H9 (cell line): ENCODE data around the gene LSM2. TPM values are rescaled to one million over a fixed set of nuclear protein-coding genes. Genes with fewer than 3 reads are reported as not detected.

Experiments used
- DNase-seq: peaks from one replicate; pipeline ENCODE4 v3.0.0-alpha.2; 2017
- H2AFZ ChIP-seq: one replicate; pipeline ENCODE4 v1.6.1; 2013; ENCODE audit warnings: mild to moderate bottlenecking, low read length, control low read depth, moderate library complexity
- H2AK5ac ChIP-seq: 2 replicates; pipeline ENCODE4 v1.6.1; 2013; ENCODE audit warnings: low read length, control low read depth, mixed read lengths; ENCODE audit not compliant: insufficient read length
- H2BK120ac ChIP-seq: one replicate; pipeline ENCODE4 v1.6.1; 2013; ENCODE audit warnings: low read depth, mild to moderate bottlenecking, low read length, control low read depth, inconsistent platforms; ENCODE audit not compliant: poor library complexity, severe bottlenecking
- H2BK12ac ChIP-seq: 2 replicates; pipeline ENCODE4 v1.6.1; 2013; ENCODE audit warnings: low read length, control low read depth, mixed read lengths, low read depth; ENCODE audit not compliant: insufficient read length
- H2BK15ac ChIP-seq: 2 replicates; pipeline ENCODE4 v1.6.1; 2013; ENCODE audit warnings: low read depth, low read length, control low read depth
- H2BK20ac ChIP-seq: one replicate; pipeline ENCODE4 v1.6.1; 2013; ENCODE audit warnings: low read depth, mild to moderate bottlenecking, low read length, control low read depth, inconsistent platforms; ENCODE audit not compliant: poor library complexity, severe bottlenecking
- H2BK5ac ChIP-seq: 2 replicates; pipeline ENCODE4 v1.6.1; 2013; ENCODE audit warnings: low read length, control low read depth, mixed read lengths; ENCODE audit not compliant: insufficient read length
- H3K14ac ChIP-seq: 2 replicates; pipeline ENCODE4 v1.6.1; 2013; ENCODE audit warnings: low read length, control low read depth; ENCODE audit not compliant: insufficient read depth
- H3K18ac ChIP-seq: 2 replicates; pipeline ENCODE4 v1.6.1; 2013; ENCODE audit warnings: low read depth, mild to moderate bottlenecking, mixed read lengths, low read length, control low read depth; ENCODE audit not compliant: insufficient read length
- H3K23ac ChIP-seq: 2 replicates; pipeline ENCODE4 v1.6.1; 2013; ENCODE audit warnings: low read length, control low read depth, mixed read lengths, low read depth; ENCODE audit not compliant: insufficient read length
- H3K23me2 ChIP-seq: 2 replicates; pipeline ENCODE4 v1.6.1; 2013; ENCODE audit warnings: low read depth, mild to moderate bottlenecking, mixed read lengths, low read length, control low read depth; ENCODE audit not compliant: insufficient read length, poor library complexity, severe bottlenecking
- H3K27ac ChIP-seq: 2 replicates; pipeline ENCODE4 v1.5.1; 2013; ENCODE audit warnings: low read length, control low read depth, mixed read lengths, low read depth; ENCODE audit not compliant: insufficient read length
- H3K27me3 ChIP-seq: 2 replicates; pipeline ENCODE4 v1.6.1; 2013; ENCODE audit warnings: low read length, control low read depth, inconsistent platforms; ENCODE audit not compliant: insufficient read depth
- H3K4ac ChIP-seq: 2 replicates; pipeline ENCODE4 v1.6.1; 2013; ENCODE audit warnings: low read depth, mild to moderate bottlenecking, control low read depth, inconsistent platforms, low read length, moderate library complexity
- H3K4me1 ChIP-seq: 2 replicates; pipeline ENCODE4 v1.6.1; 2013; ENCODE audit warnings: low read length, control low read depth, inconsistent platforms; ENCODE audit not compliant: insufficient read depth
- H3K4me2 ChIP-seq: 2 replicates; pipeline ENCODE4 v1.6.1; 2013; ENCODE audit warnings: low read length, control low read depth, mixed read lengths; ENCODE audit not compliant: insufficient read length, insufficient read depth
- H3K56ac ChIP-seq: 2 replicates; pipeline ENCODE4 v1.6.1; 2013; ENCODE audit warnings: low read depth, mild to moderate bottlenecking, mixed read lengths, low read length, control low read depth; ENCODE audit not compliant: insufficient read length
- H3K79me1 ChIP-seq: 2 replicates; pipeline ENCODE4 v1.6.1; 2013; ENCODE audit warnings: low read depth, mild to moderate bottlenecking, moderate library complexity, low read length, control low read depth, inconsistent platforms; ENCODE audit not compliant: insufficient read depth, poor library complexity, severe bottlenecking
- H3K79me2 ChIP-seq: 2 replicates; pipeline ENCODE4 v1.6.1; 2013; ENCODE audit warnings: low read length, control low read depth, inconsistent platforms; ENCODE audit not compliant: insufficient read depth
- H3K9ac ChIP-seq: 2 replicates; pipeline ENCODE4 v1.6.1; 2013; ENCODE audit warnings: low read length, control low read depth, mixed read lengths; ENCODE audit not compliant: insufficient read length; ENCODE audit errors: extremely low read depth
- H3K9me3 ChIP-seq: one replicate; pipeline ENCODE4 v1.6.1; 2013; ENCODE audit warnings: low read depth, low read length, inconsistent platforms; ENCODE audit not compliant: control insufficient read depth
- H3T11ph ChIP-seq: one replicate; pipeline ENCODE4 v1.6.1; 2013; ENCODE audit warnings: mild to moderate bottlenecking, low read length, control low read depth, inconsistent platforms
- H4K20me1 ChIP-seq: one replicate; pipeline ENCODE4 v1.6.1; 2013; ENCODE audit not compliant: control insufficient read depth, insufficient read length, insufficient read depth
- H4K5ac ChIP-seq: 2 replicates; pipeline ENCODE4 v1.6.1; 2013; ENCODE audit warnings: low read depth, mild to moderate bottlenecking, mixed read lengths, low read length, control low read depth; ENCODE audit not compliant: insufficient read length
- H4K8ac ChIP-seq: replicated peaks from 2 replicates; pipeline ENCODE4 v1.6.1; 2013; ENCODE audit warnings: low read length, control low read depth, mixed read lengths, low read depth; ENCODE audit not compliant: insufficient read length
- H4K91ac ChIP-seq: 2 replicates; pipeline ENCODE4 v1.6.1; 2013; ENCODE audit warnings: low read depth, mild to moderate bottlenecking, moderate library complexity, mixed read lengths, low read length, control low read depth; ENCODE audit not compliant: insufficient read length
- H3K27ac Mint-ChIP-seq, 3 experiments: 2 replicates in 2 of 3; 3 replicates in 1 of 3; pipeline ENCODE4 v1.8.0; 2020 to 2021; ENCODE audit warnings: mixed read lengths in 3 of 3, mild to moderate bottlenecking in 1 of 3, moderate library complexity in 1 of 3
- H3K27me3 Mint-ChIP-seq: 2 replicates; pipeline ENCODE4 v1.8.0; 2021; ENCODE audit warnings: low read depth, mild to moderate bottlenecking, moderate library complexity, mixed read lengths
- H3K36me3 Mint-ChIP-seq, 3 experiments: 2 replicates in 2 of 3; 3 replicates in 1 of 3; pipeline ENCODE4 v1.8.0; 2020 to 2021; ENCODE audit warnings: low read depth in 3 of 3, mixed read lengths in 3 of 3; ENCODE audit not compliant: insufficient read depth in 1 of 3
- H3K4me1 Mint-ChIP-seq, 2 experiments: 2 replicates each; pipeline ENCODE4 v1.8.0; 2020; ENCODE audit warnings: mixed read lengths in 2 of 2
- H3K4me3 Mint-ChIP-seq, 2 experiments: 2 replicates in 1 of 2; 3 replicates in 1 of 2; pipeline ENCODE4 v1.8.0; 2020 to 2021; ENCODE audit warnings: mild to moderate bottlenecking in 2 of 2, mixed read lengths in 2 of 2, moderate library complexity in 1 of 2
- H3K9me3 Mint-ChIP-seq, 2 experiments: 2 replicates in 1 of 2; 3 replicates in 1 of 2; pipeline ENCODE4 v1.8.0; 2020; ENCODE audit warnings: mild to moderate bottlenecking in 2 of 2, mixed read lengths in 2 of 2, moderate library complexity in 1 of 2
- CTCF ChIP-seq: fragments of 200-600 bp; sonication (generic); conservative IDR thresholded peaks from 3 replicates; pipeline ENCODE4 v1.8.0; 2021; ENCODE audit warnings: antibody characterized with exemption, mild to moderate bottlenecking
- WGBS: extraction: QIAGEN DNeasy Blood & Tissue Kit; methylation state at CpG from one replicate; pipeline ENCODE4 v1.1.7; 2013; ENCODE audit warnings: missing lambda C conversion rate, low lambda C conversion rate, mixed read lengths; ENCODE audit not compliant: insufficient read length; ENCODE audit errors: extremely low coverage; 5-methylcytosine and 5-hydroxymethylcytosine counted together
- total RNA-seq: library from RNA; stranded (reverse); gene quantifications from 2 replicates; pipeline ENCODE4 v1.2.1, GENCODE V29; 2021

LSM2 gene
- total RNA-seq, 1 experiment from 2014 or later = 123 TPM

- Mint-ChIP-seq H3K4me3 (no peak overlapping the region), H3K27ac (no peak overlapping the region; a peak in 2 of 7 replicates), H3K4me1 (peaks cover 5 to 10% of the 10 kb centered on the region in 2 experiments; a peak in 3 of 4 replicates), H3K36me3 (peaks cover 32 to 56% (median 40%) of the 10 kb centered on the region in 3 experiments; a peak in 6 of 7 replicates), H3K27me3 (no peaks in the 10 kb centered on the region), H3K9me3 (no peaks in the 10 kb centered on the region)
- H2BK120ac ChIP-seq = no peak overlapping the region
- no peak overlapping the region for H3T11ph ChIP-seq
- H3K14ac ChIP-seq = no peak overlapping the region
- H3K27ac ChIP-seq = no peak overlapping the region
- no peak overlapping the region for H4K91ac ChIP-seq
- no peak overlapping the region for H3K9ac ChIP-seq
- no peak overlapping the region for H2AK5ac ChIP-seq
- no peaks in the 10 kb centered on the region for H3K4me1 ChIP-seq
- H4K8ac ChIP-seq = no peak overlapping the region
- DNase-seq = no peak
- no peak overlapping the region for H3K18ac ChIP-seq
- no peaks in the 10 kb centered on the region for H3K27me3 ChIP-seq
- no peaks in the 10 kb centered on the region for H3K79me2 ChIP-seq
- H3K23ac ChIP-seq = no peak overlapping the region
- no peak overlapping the region for H2BK5ac ChIP-seq
- H4K5ac ChIP-seq = no peak overlapping the region
- no peak overlapping the region for H2BK20ac ChIP-seq
- no peak for TF ChIP-seq CTCF
- WGBS = no CpG with 5 or more reads among the region's 5 CpGs
- no peaks in the 10 kb centered on the region for H3K79me1 ChIP-seq
- no peak overlapping the region for H2AFZ ChIP-seq
- H2BK15ac ChIP-seq = no peak overlapping the region
- H3K9me3 ChIP-seq = no peaks in the 10 kb centered on the region
- H2BK12ac ChIP-seq = no peak overlapping the region
- no peak overlapping the region for H3K56ac ChIP-seq
- no peak overlapping the region for H3K4ac ChIP-seq
- H3K23me2 ChIP-seq = no peaks in the 10 kb centered on the region
- no peak overlapping the region for H3K4me2 ChIP-seq
- no peaks in the 10 kb centered on the region for H4K20me1 ChIP-seq
Measured at GRCh38 chr6:31778193-31778592, 28.6 kb downstream of the LSM2 start.
